CD4-positive, alpha-beta T cell treated with Interleukin-1 beta for 1 hour (primary cell): ENCODE measurements around the gene RBM33.

ENCODE experiments used
- DNase-seq, 2 donors: peaks; one replicate each; pipeline ENCODE4 v3.0.0-alpha.2; 2020 to 2022

Gene RBM33

DNA sequence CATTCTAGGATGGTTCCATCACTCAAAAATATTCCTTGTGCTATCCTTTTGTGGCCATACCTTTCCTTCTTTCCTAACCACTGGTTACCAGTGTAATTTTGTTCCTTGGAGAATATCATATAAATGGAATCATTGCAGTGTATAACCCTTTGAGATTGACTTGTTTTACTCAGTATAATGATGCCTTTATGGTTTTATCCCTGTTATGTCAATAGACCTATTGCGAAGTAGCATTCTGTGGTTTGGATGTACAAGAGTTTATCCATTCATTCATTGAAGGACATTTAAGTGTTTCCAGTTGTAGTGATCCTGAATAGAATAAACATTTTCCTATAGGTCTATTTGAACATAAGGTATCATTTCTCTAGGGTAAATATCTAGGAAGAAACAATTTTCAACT is 54.2 kb downstream of the RBM33 start:
- no peak for DNase-seq

DNA sequence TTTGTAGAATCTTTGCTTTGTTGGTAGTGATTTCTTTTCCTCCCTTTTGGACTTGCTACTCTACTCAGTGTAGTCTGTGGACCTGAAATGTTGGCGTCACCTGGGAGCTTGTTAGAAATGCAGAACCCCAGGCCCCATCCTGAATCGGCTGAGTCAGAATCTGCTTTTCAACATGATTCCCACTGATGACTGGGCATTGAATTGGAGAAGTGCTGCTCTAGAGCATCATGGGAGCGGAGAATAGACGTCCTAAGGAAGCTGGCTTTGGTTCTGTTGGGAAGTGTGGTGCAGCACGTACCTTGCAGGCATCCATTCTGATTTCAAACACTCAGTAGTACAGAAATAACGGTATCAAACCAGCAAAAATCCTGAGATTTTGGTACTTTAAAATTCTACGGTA is 54.7 kb downstream of the RBM33 start:
- no peak for DNase-seq

DNA sequence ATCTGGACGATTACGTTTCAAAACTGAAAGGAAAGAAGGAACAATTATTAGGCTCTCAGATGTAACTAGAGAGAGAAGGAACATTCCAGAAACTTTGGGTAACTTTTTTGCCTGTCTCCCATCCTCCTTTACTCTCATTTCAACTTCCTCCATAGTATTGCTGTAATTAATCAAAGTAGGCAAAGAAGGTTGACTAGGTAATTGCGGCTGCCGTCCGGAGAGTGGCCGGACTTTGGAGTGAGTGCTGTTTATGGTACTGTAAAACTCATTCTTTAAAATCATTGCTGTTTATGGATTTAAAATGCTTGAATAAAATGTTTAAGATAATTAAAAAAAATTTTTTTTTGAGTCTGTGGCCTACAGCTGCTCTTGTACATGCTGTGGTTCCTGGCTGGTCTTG is 56.4 kb downstream of the RBM33 start:
- no peak for DNase-seq

DNA sequence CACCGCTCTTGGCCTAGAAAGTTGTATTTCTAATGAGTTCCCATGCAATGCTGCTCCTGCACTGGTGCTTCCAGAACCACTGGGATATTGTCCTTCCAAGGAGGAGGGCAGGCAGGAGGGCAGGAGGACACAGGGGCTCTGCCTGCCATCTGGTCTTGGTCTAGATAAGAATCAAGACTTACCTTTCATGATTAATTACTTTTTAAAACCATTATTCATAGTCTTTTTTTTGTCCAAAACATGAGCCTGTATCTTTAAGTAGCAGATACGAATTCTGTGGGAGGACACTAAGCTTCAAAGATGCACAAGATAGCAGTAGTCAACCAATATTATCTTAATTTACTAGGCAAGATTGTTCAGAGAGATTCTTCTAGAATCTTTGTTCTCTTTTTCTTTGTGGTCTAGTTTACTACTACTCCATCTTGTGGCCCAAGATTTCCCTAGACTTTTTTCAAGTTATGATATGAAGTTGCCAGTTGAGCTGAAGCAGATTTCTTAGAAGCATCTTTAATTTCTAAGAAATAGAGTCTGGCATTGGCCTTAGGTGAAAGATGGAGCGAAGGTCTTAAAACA is 57.6 kb downstream of the RBM33 start:
- no peak for DNase-seq

DNA sequence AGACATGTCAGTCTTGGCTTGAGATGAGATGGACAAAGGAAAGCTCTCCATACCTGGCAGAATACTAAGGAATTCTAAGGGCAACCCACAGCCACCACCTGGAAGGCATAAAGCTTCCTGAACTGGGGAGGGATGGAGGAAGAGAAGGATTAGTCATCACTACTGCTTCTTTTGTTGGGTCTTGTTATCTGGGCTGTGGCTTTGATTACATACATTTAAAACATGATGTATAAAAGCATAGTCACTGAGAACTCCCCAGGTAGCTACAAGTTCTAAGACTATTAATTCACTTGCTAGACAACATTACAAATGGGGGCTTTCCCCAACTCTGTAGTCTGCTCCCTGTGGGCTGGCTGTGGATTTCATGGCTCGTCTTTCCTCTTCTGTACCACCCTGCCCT is 58.2 kb downstream of the RBM33 start:
- no peak for DNase-seq

DNA sequence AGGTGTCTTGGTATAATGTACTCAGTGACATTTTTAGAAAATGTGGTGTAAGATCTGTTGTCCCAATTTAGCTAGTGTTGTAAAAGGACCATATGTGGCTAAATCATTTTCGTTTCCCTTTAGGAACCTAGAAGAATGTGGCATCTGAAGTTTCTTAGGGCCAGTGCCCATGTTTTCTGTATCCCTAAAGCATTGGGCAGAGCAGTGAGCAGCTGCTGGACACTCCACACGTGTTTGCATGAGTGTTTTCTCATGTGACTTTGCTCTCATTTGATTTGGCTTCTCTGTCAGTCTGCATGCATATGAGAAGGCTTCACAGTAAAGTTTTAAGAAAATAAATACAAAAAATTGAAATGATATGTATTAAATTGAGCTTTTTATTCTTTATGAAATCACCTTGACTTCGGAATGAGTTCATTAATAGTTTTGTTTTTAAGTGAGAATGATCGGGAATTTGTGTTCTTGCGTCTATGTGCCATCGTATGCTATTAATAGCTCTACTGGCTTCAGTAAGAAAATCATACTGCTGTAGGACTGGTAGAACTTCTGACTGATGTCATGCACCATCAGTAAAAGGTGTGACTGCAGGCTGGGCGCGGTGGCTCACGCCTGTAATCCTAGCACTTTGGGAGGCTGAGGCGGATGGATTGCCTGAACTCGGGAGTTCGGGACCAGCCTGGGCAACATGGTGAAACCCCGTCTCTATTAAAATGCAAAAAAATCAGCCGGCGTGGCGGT is 61.3 kb downstream of the RBM33 start:
- no peak for DNase-seq

DNA sequence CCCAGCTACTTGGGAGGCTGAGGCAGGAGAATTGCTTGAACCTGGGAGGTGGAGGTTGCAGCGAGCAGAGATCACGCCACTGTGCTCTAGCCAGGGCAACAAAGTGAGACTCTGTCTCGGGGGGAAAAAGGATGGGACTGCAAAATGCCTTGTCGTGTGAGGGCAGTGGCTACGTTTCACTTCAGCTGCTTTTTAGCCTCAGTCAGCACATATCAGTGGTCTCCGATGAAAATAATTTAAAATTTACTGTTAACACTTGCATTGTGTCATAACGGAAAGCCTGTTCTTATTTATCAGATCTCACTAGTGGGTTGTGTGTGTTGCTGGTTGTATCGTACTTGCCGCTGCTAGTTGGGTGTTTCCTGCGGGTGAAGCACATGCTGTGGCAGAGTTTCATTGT is 61.9 kb downstream of the RBM33 start:
- DNase-seq = no peak

DNA sequence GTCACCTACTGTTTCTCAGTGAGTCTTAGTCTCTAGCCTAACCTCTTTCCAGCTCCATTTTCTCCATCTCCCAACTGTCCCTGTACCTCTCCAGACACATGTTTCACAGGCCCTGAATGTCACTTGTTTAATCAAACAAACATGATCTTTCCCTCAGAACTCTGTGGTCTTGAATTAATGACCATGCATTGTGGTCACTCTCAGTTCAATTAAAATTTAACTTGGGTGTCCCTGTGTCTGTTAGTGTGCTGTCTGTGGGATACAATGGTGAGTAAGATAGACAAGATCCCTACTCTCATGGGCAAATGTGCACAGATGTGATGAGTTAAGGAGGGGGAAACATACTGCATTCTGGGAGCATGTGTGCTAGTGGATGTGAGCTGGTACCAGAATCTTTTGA is 65.0 kb downstream of the RBM33 start:
- DNase-seq = no peak

DNA sequence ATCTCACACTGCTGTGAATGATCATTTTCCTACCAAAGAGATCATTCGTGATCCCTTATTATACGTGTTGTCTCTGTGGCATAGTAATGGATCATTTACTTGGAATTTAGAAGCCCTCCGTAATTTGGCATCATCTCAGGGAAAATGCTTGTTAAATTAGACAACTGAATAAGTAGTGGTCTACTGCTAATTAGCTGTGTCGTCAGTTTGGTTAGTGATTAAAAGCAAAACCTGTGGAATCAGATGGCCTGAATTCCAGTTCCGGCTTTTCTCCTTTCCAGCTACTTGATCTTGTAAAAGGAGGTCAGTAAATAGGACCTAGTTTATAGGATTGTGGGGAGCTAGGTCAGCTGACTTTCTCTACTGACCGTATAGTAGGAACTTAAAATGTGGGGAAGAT is 65.6 kb downstream of the RBM33 start:
- DNase-seq = no peak

DNA sequence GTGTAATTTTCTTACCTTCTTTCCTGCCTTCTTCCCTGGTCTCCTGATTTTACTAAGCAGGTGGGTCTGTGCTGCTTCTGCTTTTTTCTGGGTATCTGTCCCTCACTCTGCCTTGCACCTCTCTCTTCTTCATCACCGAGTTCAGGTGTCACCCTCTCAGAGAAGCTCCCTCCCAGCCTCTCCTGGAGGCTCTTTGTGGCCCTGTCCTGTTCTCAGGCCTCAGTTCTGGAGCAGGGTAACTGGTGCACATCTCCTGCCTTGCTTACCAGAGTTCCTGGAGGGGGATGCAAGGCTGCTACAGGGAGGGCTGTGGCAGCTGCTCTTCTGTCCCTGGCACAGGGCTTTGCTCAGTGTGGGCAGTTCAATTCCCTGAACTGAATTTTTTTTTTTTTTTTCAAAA is 66.1 kb downstream of the RBM33 start:
- DNase-seq = no peak

DNA sequence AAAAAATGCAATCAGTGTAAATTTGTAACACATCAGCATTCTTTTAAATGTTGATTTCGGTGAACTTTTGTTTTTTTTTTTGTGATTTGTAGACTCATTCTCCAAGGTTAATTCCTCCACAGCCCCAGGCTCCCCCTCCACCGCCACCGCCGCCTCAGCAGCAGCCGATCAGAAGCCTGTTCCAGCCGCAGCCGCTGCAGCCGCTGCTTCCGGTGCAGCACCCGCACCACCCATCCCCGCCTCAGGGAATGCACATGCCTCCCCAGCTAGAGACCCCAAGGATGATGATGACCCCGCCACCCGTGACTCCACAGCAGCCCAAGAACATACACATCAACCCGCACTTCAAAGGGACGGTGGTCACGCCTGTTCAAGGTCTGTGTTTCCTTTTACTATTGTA is 66.6 kb downstream of the RBM33 start:
- no peak for DNase-seq

DNA sequence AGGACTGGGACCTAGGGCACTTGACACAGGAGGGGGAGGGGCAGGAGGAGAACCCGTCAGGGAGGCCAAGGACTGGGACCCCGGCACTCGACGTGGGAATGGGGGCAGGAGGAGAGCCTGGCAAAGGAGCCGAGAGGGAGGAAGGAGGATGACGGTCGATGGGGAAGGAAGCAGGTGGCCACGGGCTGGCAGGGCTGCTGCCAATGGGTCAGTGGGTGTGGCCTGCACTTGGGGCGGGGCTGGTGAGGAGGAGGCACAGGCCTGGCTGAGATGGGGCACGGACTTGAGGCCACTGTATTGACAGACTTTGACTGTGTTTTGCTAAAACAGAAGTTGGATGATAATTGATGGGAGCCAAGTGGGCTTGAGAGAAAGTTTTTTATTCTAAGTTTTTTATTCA is 68.9 kb downstream of the RBM33 start:
- DNase-seq = no peak

DNA sequence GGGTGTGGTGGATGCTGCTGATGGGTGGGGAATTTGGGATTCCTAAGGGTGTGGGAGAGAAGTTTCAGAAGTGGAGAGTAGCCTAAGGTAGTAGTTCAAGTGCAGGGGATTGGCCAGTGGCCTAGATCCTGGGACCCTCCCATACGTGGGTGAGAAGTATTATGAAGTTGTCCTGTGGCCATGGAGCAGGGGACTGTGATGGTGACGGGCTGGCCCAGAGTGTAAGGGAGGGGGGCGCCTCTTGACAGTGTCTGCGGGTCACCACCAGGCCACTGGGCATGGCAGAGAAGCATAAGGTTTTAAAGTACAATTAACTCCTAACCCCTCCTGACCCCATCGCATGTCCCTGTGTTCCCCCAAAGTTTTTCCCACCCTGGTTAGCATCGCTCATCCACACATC is 70.2 kb downstream of the RBM33 start:
- DNase-seq = no peak

DNA sequence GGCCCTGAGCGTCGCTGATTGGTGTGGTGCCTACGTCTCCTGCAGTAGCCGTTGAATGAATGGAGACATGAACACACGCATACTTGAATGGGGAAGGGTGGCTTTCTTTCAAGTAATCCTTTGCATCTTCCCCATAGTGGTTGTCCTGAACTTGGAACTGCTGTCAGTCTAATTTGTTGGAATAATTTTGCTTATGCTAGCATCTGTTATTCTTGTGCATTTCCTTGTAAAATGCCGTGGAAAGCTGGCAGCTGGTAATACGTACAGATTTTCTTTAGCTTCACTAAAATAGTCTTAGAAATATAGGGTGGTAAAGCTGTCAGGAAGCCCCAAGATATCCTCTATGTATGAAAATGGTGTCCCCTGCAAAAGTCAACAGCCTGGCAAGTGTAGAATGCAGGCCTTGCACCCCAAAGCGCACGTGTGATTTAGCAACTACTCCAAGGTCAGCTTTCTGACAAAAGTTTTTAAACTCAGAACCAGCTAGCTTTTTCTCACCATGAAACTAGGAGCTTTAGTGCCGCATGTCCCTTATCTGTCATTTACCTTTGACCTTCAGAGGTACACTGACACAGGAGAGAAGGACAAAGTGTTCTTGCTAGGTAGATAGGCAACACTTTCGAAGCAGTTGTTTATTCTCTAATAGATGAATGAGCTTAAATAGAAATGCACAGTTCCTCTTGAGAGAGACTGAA is 70.8 kb downstream of the RBM33 start:
- DNase-seq = no peak

DNA sequence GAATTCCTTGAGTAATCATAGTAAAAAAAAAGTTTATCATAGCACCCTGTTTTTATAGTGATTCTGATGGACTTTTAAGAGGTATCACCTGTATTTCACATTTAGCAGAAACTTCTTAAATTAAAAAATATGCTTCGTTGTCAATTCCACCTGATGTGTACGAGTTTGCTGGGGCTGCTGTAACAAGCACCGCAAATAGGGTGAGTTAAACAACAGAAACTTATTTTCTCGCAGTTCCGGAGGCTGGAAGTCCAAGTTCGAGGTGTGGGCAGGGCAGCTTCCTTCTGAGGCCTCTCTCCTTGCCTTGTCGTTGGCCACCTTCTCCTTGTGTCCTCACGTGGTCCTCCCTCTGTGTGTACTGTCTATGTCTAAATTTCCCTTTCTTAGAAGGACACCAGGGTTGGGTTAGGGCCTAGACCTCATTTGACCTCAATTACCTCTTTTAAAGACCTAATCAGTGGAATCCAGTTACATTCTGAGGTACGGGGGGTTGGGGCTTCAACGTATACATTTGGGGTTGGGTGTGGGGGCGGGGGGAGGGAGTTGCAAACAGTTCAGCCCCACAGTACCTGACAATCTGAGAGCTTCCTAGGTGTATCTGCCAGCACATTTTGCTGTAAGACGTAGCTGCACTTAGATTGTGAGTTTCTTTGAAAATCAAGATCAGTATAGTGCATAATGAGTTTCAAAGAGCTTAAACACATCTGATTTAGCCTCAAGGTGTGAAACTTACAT is 72.7 kb downstream of the RBM33 start:
- DNase-seq = no peak

DNA sequence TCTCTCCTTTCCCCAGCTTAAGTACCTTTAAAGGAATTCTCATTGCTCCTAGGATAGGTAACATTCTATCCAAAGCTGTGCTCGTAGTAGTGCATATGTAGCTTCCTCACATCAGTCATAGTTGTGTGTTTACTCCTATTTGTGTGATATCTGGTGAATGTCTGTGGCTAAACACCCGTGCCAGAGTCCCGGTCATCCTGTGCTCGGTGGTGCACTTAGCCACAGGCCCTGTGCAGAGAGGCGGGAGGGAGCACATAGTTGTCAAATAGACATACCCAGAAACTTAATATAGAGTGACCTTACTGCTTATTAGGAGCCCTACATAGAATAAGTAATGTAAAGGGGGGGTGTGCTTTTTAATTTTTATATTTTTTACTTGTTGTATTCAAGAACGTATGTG is 76.6 kb downstream of the RBM33 start:
- DNase-seq = no peak

DNA sequence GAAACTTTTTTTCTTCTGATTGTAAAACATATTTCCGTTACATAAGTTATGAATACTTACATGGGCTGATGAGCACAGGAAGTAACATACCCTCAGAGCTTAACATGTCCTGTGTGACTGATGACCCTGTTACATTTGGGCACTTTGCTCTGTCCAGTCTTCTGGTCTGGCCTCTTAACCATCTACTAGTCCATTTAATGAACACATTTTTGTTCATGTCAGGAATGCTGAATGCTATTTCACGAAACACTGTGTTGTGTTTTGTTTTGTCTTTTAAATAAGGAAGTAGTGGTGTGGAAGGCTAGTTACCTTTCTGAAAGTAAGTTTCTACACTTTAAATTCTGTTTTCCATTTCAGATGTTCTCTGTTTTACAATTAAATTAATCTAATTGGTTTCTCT is 77.7 kb downstream of the RBM33 start:
- no peak for DNase-seq

DNA sequence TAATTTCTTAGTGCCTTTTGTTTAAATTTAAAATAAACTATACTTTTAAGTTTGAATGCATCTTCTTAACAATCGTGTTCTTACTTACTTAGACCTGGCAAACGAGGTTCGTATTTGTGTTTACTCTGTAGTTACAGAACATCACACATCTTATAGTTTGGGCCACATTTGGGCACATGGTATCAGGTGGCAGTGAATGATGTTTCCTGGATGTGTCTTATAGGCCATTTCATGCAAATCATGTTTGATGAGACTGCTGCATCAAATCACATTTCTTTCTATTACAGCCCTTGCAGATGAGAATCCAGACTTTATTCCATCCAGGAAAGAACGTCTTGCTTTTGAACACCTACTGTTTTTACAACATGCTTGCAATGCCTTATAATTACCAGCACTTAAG is 78.5 kb downstream of the RBM33 start:
- no peak for DNase-seq

DNA sequence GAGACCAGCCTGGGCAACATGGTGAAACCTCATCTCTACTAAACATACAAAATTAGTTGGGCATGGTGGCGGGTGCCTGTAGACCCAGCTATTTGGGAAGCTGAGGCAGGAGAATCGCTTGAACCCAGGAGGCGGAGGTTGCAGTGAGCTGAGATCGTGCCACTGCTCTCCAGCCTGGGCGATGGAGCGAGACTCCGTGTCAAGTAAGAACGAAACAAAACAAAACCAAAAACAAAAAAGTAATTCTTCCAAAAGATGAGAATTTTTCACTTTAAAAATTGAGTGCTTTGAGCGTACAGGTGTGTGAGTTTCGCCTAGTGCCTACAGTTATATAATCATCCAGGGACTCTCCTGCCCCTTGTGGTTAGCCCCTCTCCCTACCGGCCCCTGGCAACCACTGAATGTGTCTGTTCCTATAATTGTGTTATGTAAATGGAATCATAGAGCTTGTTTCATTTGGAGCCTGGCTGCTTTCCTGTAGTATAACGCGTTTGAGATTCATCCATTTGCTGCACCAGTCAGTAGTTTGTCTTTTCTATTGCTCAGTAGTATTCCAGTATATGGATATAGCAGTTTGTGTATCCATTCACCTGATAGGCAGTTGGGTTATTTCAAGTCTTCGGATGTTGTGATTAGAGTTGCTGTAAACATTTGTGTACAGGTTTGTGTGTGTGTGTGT is 80.0 kb downstream of the RBM33 start:
- no peak for DNase-seq

DNA sequence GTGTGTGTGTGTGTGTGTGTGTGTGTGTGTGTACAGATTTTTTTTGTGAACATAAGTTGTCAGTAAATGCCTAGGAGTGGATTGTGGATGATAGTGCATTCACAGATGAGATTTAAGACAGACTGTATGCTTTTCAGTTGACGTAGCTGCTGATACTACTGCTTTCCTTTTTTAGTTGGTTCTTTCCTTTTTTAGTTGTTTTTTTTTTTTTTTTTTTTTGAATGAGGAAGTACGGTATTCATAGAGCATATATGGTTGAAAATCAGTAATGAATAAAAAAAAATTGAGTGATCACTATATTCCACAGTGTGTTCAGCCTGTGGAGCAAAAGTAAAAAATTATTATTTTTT is 80.5 kb downstream of the RBM33 start:
- DNase-seq = no peak

DNA sequence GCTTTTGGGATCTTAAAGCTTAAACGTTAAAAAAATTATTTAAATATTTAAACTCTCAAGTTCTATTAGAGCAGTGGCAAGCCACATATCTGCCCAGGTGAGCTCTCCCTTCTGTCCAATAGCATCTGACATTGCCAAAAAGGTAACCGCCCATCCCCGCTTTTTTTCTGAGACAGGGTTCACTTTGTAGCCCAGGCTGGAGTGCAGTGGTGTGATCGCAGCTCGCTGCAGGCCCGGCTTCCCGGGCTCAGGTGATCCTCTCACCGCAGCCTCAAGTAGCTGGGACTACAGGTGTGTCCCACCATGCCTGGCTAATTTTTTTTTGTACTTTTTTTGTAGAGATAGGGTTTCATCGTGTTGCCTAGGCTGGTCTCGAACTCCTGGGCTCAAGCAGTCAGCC is 83.2 kb downstream of the RBM33 start:
- no peak for DNase-seq

DNA sequence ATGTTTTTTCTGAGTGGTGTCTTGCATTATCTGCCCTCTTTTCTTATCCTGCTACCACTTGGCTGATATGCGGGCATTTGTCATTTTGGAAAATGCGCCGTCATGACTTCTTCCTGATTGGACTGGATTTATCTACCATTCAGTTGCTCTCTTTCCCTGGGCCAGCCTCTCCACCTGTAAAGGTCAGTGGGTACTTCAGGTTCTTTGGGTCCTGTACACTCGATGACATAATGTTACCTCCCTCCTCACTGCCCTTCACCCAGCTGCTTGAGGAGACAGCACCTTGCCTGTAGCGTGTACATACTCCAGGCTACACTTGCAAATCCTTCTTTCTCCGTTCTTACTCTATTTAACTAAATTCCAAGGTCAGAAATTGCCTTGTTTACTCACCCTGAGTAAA is 83.7 kb downstream of the RBM33 start:
- no peak for DNase-seq

DNA sequence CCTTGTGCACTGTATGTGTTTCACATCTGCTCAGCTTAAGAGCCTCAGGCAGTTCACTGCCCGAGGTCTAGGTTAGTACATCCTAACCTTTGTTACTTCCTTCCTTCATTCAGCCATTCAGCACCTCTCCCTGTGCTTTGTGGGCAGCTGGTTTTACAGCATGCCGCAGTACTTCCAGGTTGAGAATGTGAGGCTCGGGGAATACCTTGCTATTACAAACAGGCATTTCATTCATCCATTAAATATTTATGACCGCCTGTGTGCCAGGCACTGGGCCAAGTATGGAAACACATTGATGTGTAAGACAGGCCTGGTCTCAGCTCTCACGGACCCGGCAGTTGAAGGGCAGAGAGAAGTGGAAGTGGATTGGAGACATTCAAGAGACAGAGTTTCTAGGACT is 85.4 kb downstream of the RBM33 start:
- DNase-seq = no peak
